Keratinocyte (primary cell): ENCODE results near the gene PLXDC2. TPM values are rescaled to one million over a fixed set of nuclear protein-coding genes. Genes with fewer than 3 reads are reported as not detected.
"Not testable (repeated sequence)": the region's sequence is repeated elsewhere in the genome, so short reads cannot be mapped to it uniquely, and the experiment has no call there.

Experiments
- DNase-seq: peaks from one replicate; pipeline ENCODE4 v3.0.0-alpha.2; 2011; ENCODE audit warnings: low read depth, missing footprints, low spot score
- FAIRE-seq: peaks from 2 replicates; lab custom pipeline; 2011; peaks lifted over from hg19 to GRCh38; lab: Jason Lieb, UNC
- H2AFZ ChIP-seq: 2 replicates; pipeline ENCODE4 v1.6.0; 2012; ENCODE audit warnings: low read length, control low read depth, inconsistent platforms; ENCODE audit not compliant: control insufficient read depth
- H3K27ac ChIP-seq: 2 replicates; pipeline ENCODE4 v1.5.1; 2011; ENCODE audit warnings: low read length; ENCODE audit not compliant: control insufficient read depth, insufficient read depth
- H3K27me3 ChIP-seq: 3 replicates; pipeline ENCODE4 v1.6.0; 2011; ENCODE audit warnings: low read length; ENCODE audit not compliant: control insufficient read depth, insufficient read depth; ENCODE audit errors: extremely low read depth
- H3K36me3 ChIP-seq, 2 experiments: 2 replicates in 1 of 2; 3 replicates in 1 of 2; pipeline ENCODE4 v1.5.1; 2011; ENCODE audit warnings: low read length in 2 of 2, mild to moderate bottlenecking in 1 of 2; ENCODE audit not compliant: control insufficient read depth in 2 of 2, insufficient read depth in 2 of 2; ENCODE audit errors: extremely low read depth in 1 of 2
- H3K4me1 ChIP-seq: 3 replicates; pipeline ENCODE4 v1.5.1; 2011; ENCODE audit warnings: low read length; ENCODE audit not compliant: control insufficient read depth, insufficient read depth; ENCODE audit errors: extremely low read depth
- H3K4me2 ChIP-seq: 3 replicates; pipeline ENCODE4 v1.6.0; 2011; ENCODE audit warnings: low read depth, low read length; ENCODE audit not compliant: control insufficient read depth, insufficient read depth; ENCODE audit errors: extremely low read depth
- H3K4me3 ChIP-seq, 3 experiments: fragments of 200-600 bp in 1 of 3; sonication (generic) in 1 of 3; 2 replicates in 2 of 3; 3 replicates in 1 of 3; pipeline ENCODE4 v1.5.1; 2011 to 2016; ENCODE audit warnings: low read length in 3 of 3, mild to moderate bottlenecking in 3 of 3, control low read depth in 2 of 3, inconsistent platforms in 1 of 3, low read depth in 1 of 3, mixed read lengths in 1 of 3, mixed run types in 1 of 3, moderate library complexity in 1 of 3; ENCODE audit not compliant: control insufficient read depth in 2 of 3, insufficient read depth in 2 of 3; ENCODE audit errors: extremely low read depth in 1 of 3
- H3K79me2 ChIP-seq: 2 replicates; pipeline ENCODE4 v1.6.0; 2012; ENCODE audit warnings: low read length; ENCODE audit not compliant: control insufficient read depth, insufficient read depth
- H3K9ac ChIP-seq: 3 replicates; pipeline ENCODE4 v1.6.0; 2011; ENCODE audit warnings: low read length; ENCODE audit not compliant: control insufficient read depth, insufficient read depth; ENCODE audit errors: extremely low read depth
- H3K9me1 ChIP-seq: 3 replicates; pipeline ENCODE4 v1.6.0; 2011; ENCODE audit warnings: low read length; ENCODE audit not compliant: control insufficient read depth, insufficient read depth; ENCODE audit errors: extremely low read depth
- H3K9me3 ChIP-seq: 2 replicates; pipeline ENCODE4 v1.5.1; 2012; ENCODE audit warnings: low read depth, low read length; ENCODE audit not compliant: control insufficient read depth
- H4K20me1 ChIP-seq: 3 replicates; pipeline ENCODE4 v1.6.0; 2011; ENCODE audit warnings: low read length; ENCODE audit not compliant: control insufficient read depth, insufficient read depth; ENCODE audit errors: extremely low read depth
- CTCF ChIP-seq, 3 experiments: IDR thresholded peaks in 1 of 3; conservative IDR thresholded peaks in 1 of 3; optimal IDR thresholded peaks in 1 of 3; 2 replicates in 2 of 3; 3 replicates in 1 of 3; pipeline versions ENCODE3 to v1.5.1; 2011; ENCODE audit warnings: low read length in 3 of 3, mild to moderate bottlenecking in 3 of 3, moderate library complexity in 2 of 3, control low read depth in 1 of 3, inconsistent platforms in 1 of 3; ENCODE audit not compliant: insufficient read depth in 2 of 3; ENCODE audit errors: extremely low read depth in 1 of 3
- EZH2 ChIP-seq: IDR thresholded peaks from one replicate; pipeline ENCODE4 v1.6.1; 2012; ENCODE audit warnings: inconsistent platforms, mild to moderate bottlenecking, low read length, moderate library complexity
- dilution Hi-C: fragments of 300-500 bp; cut with MboI; formaldehyde crosslinking; loops from one replicate; pipeline ENCODE4 v1.7.0; 2020; ENCODE audit warnings: low sequenced_read_pairs; ENCODE audit not compliant: extremely low pct_ligation_motif_present
- polyA plus RNA-seq, 5 experiments: library from polyadenylated mRNA; depleted of rRNA in 3 of 5; stranded (reverse) in 3 of 5; stranded (forward) in 1 of 5; unstranded in 1 of 5; fragments of >200 nt; gene quantifications; 1 replicate in 1 of 5; 2 replicates in 3 of 5; 3 replicates in 1 of 5; pipeline versions ENCODE4 v1.2.1 to v1.2.3, GENCODE V29; 2011 to 2012; ENCODE audit warnings: missing spikeins in 2 of 5, low read depth in 1 of 5, low replicate concordance in 1 of 5

Gene PLXDC2
- polyA plus RNA-seq, 1 donor (not counting 4 experiments of a cell fraction or from before 2014, with no cell fraction given), result 12.9 TPM

GRCh38 chr10:19998482-19998881 lies 182.2 kb downstream of the PLXDC2 start:
- TF ChIP-seq CTCF (optimal IDR thresholded peaks at IDR 0.05 in 1 of 3, IDR thresholded peaks at IDR 0.05 in 1 of 3, conservative IDR thresholded peaks at IDR 0.05 in 1 of 3; ENCODE audit: extremely low read depth in 1 of 3, insufficient read depth in 2 of 3, low read length in 3 of 3), result no peak
- TF ChIP-seq EZH2, result no peak
- Histone ChIP-seq H3K27ac (no peak overlapping the region), H3K79me2 (no peaks in the 10 kb centered on the region), H3K4me1 (no peaks in the 10 kb centered on the region), H2AFZ (no peak overlapping the region), H3K9me1 (no peaks in the 10 kb centered on the region), H4K20me1 (no peaks in the 10 kb centered on the region), H3K9me3 (no peaks in the 10 kb centered on the region), H3K27me3 (no peaks in the 10 kb centered on the region), H3K36me3 (no peaks in the 10 kb centered on the region), H3K4me3 (no peak overlapping the region), H3K9ac (no peak overlapping the region), H3K4me2 (no peak overlapping the region)
- dilution Hi-C loops, result no loop called here
- no peak for DNase-seq
- no peak for FAIRE-seq

- no peak overlapping the region for H3K4me2 ChIP-seq
- H3K27me3 ChIP-seq, result no peaks in the 10 kb centered on the region
- no peaks in the 10 kb centered on the region for H3K79me2 ChIP-seq
- no peak overlapping the region for H3K27ac ChIP-seq
- no peaks in the 10 kb centered on the region for H3K9me1 ChIP-seq
- dilution Hi-C loops, result no loop called here
- DNase-seq (no peak), FAIRE-seq (no peak)
- no peak overlapping the region for H2AFZ ChIP-seq
- H3K4me3 ChIP-seq, result no peak overlapping the region
- no peaks in the 10 kb centered on the region for H3K4me1 ChIP-seq
- H4K20me1 ChIP-seq, result no peaks in the 10 kb centered on the region
- TF ChIP-seq CTCF (optimal IDR thresholded peaks at IDR 0.05 in 1 of 3, IDR thresholded peaks at IDR 0.05 in 1 of 3, conservative IDR thresholded peaks at IDR 0.05 in 1 of 3; ENCODE audit: extremely low read depth in 1 of 3, insufficient read depth in 2 of 3, low read length in 3 of 3), result no peak
- TF ChIP-seq EZH2, result no peak
- H3K9me3 ChIP-seq, result no peaks in the 10 kb centered on the region
- no peak overlapping the region for H3K9ac ChIP-seq
- H3K36me3 ChIP-seq, result no peaks in the 10 kb centered on the region
These were observed 183.2 kb downstream of the PLXDC2 start for GRCh38 chr10:19999431-19999830.

- H3K4me3 ChIP-seq, DNase-seq, H4K20me1 ChIP-seq, dilution Hi-C loops, H3K79me2 ChIP-seq, H3K4me2 ChIP-seq, H3K36me3 ChIP-seq, H3K9me1 ChIP-seq, H3K9ac ChIP-seq, FAIRE-seq, H2AFZ ChIP-seq, H3K4me1 ChIP-seq, H3K27ac ChIP-seq, H3K9me3 ChIP-seq, H3K27me3 ChIP-seq: not testable (repeated sequence)
These were observed 185.8 kb downstream of the PLXDC2 start for GRCh38 chr10:20002026-20002425.
